CD4-positive, alpha-beta memory T cell (primary cell): Measurements from ENCODE around the gene NR2F2. TPM values are rescaled to one million over a fixed set of nuclear protein-coding genes. Genes with fewer than 3 reads are reported as not detected.

ENCODE experiments used
- CTCF ChIA-PET: fragments of 350-600 bp; sonication (Branson Sonifier 250); formaldehyde crosslinking; loops from one replicate; lab custom pipeline; 2021; ENCODE audit warnings: inconsistent platforms; ENCODE audit not compliant: partially characterized antibody; lab: Charles Lee
- POLR2A ChIA-PET: fragments of 350-600 bp; sonication (Branson Sonifier 250); formaldehyde crosslinking; loops from one replicate; lab custom pipeline; 2021; ENCODE audit not compliant: partially characterized antibody; lab: Charles Lee
- DNase-seq, 5 donors: peaks; one replicate each; pipeline versions ENCODE4 v3.0.0 to v3.0.0-alpha.2; 2020 to 2022; ENCODE audit warnings: mixed read lengths in 1 of 5
- H3K27ac ChIP-seq: one replicate; pipeline ENCODE4 v1.7.0; 2013; ENCODE audit warnings: low read depth, low read length
- H3K27me3 ChIP-seq: 2 replicates; pipeline ENCODE4 v1.7.0; 2013; ENCODE audit warnings: mild to moderate bottlenecking, low read length, moderate library complexity; ENCODE audit not compliant: insufficient read depth
- H3K36me3 ChIP-seq: 2 replicates; pipeline ENCODE4 v1.7.0; 2013; ENCODE audit warnings: mild to moderate bottlenecking, low read length, moderate library complexity; ENCODE audit not compliant: insufficient read depth
- H3K4me1 ChIP-seq: 2 replicates; pipeline ENCODE4 v1.7.0; 2013; ENCODE audit warnings: mild to moderate bottlenecking, low read length, moderate library complexity; ENCODE audit not compliant: insufficient read depth
- H3K4me3 ChIP-seq, 2 donors: one replicate each; pipeline ENCODE4 v1.7.0; 2013; ENCODE audit warnings: low read length in 2 of 2, mild to moderate bottlenecking in 1 of 2
- H3K9me3 ChIP-seq, 2 donors: one replicate each; pipeline ENCODE4 v1.7.0; 2013; ENCODE audit warnings: low read length in 2 of 2, control low read depth in 1 of 2; ENCODE audit not compliant: control insufficient read depth in 1 of 2
- H3K27ac Mint-ChIP-seq, 7 donors: one replicate each; pipeline ENCODE4 v1.8.0; 2020 to 2021; ENCODE audit warnings: mixed read lengths in 7 of 7, mild to moderate bottlenecking in 6 of 7, inconsistent platforms in 3 of 7, moderate library complexity in 3 of 7
- H3K27me3 Mint-ChIP-seq, 2 donors: one replicate each; pipeline ENCODE4 v1.8.0; 2020 to 2021; ENCODE audit warnings: mixed read lengths in 2 of 2
- H3K36me3 Mint-ChIP-seq, 2 donors: one replicate each; pipeline ENCODE4 v1.8.0; 2020 to 2021; ENCODE audit warnings: mixed read lengths in 2 of 2, inconsistent platforms in 1 of 2, mild to moderate bottlenecking in 1 of 2
- H3K4me1 Mint-ChIP-seq, 4 donors: one replicate each; pipeline ENCODE4 v1.8.0; 2020 to 2021; ENCODE audit warnings: mixed read lengths in 4 of 4, mild to moderate bottlenecking in 1 of 4
- H3K4me3 Mint-ChIP-seq, 8 donors: one replicate each; pipeline ENCODE4 v1.8.0; 2020 to 2021; ENCODE audit warnings: mixed read lengths in 8 of 8, mild to moderate bottlenecking in 7 of 8, moderate library complexity in 6 of 8, inconsistent platforms in 3 of 8
- H3K9me3 Mint-ChIP-seq, 8 donors: one replicate each; pipeline ENCODE4 v1.8.0; 2020 to 2021; ENCODE audit warnings: mixed read lengths in 8 of 8, mild to moderate bottlenecking in 5 of 8, inconsistent platforms in 3 of 8, moderate library complexity in 1 of 8
- intact Hi-C: fragments of 100-400 bp; cut with micrococcal nuclease; formaldehyde crosslinking; loops from one replicate; pipeline ENCODE4 v1.15.1; 2023
- polyA plus RNA-seq, 2 donors: library from polyadenylated mRNA; unstranded; fragments of 300-500 nt; fragmentation: Illumina TruSeq; gene quantifications; one replicate each; pipeline ENCODE4 v1.2.3, GENCODE V29; 2021
- total RNA-seq, 2 experiments: library from RNA; stranded (reverse); gene quantifications; one replicate each; pipeline ENCODE4 v1.2.3, GENCODE V29; 2021

The NR2F2 gene
- total and polyA plus RNA-seq, 4 experiments from 2014 or later: not detected

DNA sequence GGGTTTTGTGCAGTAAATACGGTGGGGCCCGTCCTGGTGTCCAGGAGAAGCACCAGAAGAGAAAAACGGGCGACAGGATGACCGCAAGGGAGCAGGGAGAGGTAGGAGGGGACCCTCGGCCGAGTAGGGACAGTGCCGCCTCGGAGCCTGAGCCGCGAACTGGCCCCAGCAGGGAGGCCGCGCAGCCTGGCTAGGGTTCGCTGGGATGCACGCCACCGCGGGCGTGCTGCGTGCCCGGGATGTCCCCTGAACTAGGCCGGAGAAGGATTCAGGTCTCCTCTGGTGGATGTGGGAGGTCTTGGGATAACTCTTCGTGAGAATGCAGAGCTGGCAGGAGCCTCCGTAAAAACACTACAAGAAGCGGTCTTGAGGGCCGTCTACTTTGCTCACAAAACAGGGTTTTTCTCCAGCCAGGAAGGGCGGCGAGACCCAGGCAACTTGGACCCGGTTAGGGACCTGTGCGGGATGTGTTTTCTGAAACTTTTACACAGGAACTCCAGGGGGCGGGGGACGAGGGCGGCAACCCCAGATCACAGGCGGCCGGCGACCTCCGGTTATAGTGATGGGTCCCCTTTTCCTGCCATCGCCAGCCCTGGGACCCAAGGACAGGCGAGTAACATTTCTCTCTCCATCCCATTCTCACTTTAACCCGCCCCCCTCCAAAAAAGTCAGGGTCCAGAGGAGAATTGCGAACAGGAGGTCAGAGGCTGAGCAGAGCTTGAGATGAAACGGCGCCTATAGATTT is 35.5 kb downstream of the NR2F2 start:
- H3K4me1 Mint-ChIP-seq: peaks cover 0 to 4% (median 2%) of the 10 kb centered on the region in 4 donors
- Histone ChIP-seq H3K27ac (no peak overlapping the region), H3K4me1 (no peaks in the 10 kb centered on the region), H3K36me3 (no peaks in the 10 kb centered on the region), H3K4me3 (no peak overlapping the region), H3K9me3 (no peaks in the 10 kb centered on the region), H3K27me3 (peaks cover 31% of the 10 kb centered on the region)
- H3K4me3 Mint-ChIP-seq: no peak overlapping the region
- POLR2A ChIA-PET: no interaction called here
- H3K36me3 Mint-ChIP-seq: peaks cover 0 to 3% of the 10 kb centered on the region in 2 donors
- no peak for DNase-seq
- intact Hi-C loops: no loop called here
- peaks cover 52 to 54% of the 10 kb centered on the region in 2 donors for H3K27me3 Mint-ChIP-seq
- CTCF ChIA-PET: no interaction called here
- H3K9me3 Mint-ChIP-seq: peaks cover 2 to 31% (median 17%) of the 10 kb centered on the region in 8 donors
- peak overlapping the region in 1 of 7 donors; percentile 17 for H3K27ac Mint-ChIP-seq

DNA sequence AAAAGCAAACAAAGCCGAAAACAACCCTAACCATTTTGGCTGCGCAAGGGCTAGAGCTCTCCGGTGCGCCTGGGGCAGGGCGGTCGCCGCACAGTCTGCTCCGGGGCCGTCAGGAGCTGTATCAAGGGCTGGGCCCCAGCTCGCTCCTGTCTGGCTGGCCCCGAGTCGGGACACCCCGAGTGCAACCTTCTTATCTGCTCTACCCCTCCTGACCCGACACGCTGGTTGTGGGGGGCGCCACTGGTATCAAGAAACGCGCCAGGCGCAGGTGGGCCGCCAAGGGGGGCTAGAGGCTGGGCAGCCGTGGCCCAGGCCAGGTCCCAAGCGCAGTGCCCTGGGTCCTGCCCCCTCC is 36.0 kb downstream of the NR2F2 start:
- Histone ChIP-seq H3K27me3 (peaks cover 28% of the 10 kb centered on the region), H3K4me3 (no peak overlapping the region), H3K4me1 (no peaks in the 10 kb centered on the region), H3K27ac (no peak overlapping the region), H3K36me3 (no peaks in the 10 kb centered on the region), H3K9me3 (no peaks in the 10 kb centered on the region)
- ChIA-PET POLR2A (no interaction called here), CTCF (no interaction called here)
- DNase-seq: no peak
- Mint-ChIP-seq H3K27ac (no peak overlapping the region), H3K36me3 (peaks cover 0 to 3% of the 10 kb centered on the region in 2 donors), H3K4me3 (no peak overlapping the region), H3K4me1 (peaks cover 0 to 4% (median 2%) of the 10 kb centered on the region in 4 donors), H3K9me3 (peaks cover 2 to 30% (median 16%) of the 10 kb centered on the region in 8 donors), H3K27me3 (peaks cover 49 to 52% of the 10 kb centered on the region in 2 donors)
- intact Hi-C loops: no loop called here

DNA sequence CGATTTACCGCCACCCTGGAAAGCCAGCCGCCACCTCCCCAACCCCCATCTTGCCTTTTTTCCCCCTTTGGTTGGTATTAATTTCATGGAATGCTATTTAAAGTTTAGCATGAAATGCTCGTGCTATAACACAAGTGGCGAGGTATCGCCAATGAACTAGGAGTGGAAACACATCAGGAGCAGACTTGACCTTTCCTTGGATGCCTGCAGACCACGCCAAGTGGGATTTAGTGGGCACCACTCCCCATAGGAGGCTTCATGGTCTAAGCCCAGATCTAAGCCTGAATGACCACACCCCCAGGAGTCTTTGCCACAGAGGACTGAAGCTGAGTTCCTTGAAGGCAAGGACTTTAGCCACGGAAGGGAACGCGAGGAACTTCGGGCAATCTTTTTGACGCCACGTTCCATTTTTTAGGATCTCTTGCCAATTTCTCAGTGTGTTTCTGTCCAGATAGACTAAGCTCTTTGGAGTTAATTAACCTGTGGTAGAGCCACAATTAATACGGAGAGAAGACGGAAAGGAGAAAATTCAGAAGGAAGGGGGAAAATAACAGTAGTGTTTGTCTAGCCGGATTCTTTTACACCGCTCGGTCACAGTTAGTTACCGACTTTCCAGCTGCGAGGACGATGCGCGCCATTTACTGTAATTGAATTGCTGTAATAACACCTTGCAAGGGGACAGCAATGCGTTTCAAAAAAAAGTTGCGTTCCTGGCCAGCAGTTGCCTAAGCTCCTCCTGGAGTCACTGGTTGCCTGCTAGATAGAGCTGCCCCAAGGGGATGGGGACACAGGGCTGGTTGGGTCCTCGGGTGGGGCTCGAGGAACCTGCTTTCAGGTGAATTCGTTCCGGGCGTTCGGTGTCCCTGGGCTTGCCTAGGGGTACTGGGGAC is 37.1 kb downstream of the NR2F2 start:
- Mint-ChIP-seq H3K9me3 (peaks cover 2 to 28% (median 15%) of the 10 kb centered on the region in 8 donors), H3K27ac (peak overlapping the region in 1 of 7 donors; percentile 57), H3K4me3 (no peak overlapping the region), H3K27me3 (peaks cover 46 to 48% of the 10 kb centered on the region in 2 donors), H3K36me3 (peaks cover 0 to under 1% of the 10 kb centered on the region in 2 donors), H3K4me1 (peaks cover 0 to 4% (median 0%) of the 10 kb centered on the region in 4 donors)
- Histone ChIP-seq H3K4me3 (no peak overlapping the region), H3K27ac (no peak overlapping the region), H3K36me3 (no peaks in the 10 kb centered on the region), H3K4me1 (no peaks in the 10 kb centered on the region), H3K9me3 (no peaks in the 10 kb centered on the region), H3K27me3 (peaks cover 19% of the 10 kb centered on the region)
- DNase-seq: no peak
- POLR2A ChIA-PET: no interaction called here
- CTCF ChIA-PET: no interaction called here
- intact Hi-C loops: no loop called here

DNA sequence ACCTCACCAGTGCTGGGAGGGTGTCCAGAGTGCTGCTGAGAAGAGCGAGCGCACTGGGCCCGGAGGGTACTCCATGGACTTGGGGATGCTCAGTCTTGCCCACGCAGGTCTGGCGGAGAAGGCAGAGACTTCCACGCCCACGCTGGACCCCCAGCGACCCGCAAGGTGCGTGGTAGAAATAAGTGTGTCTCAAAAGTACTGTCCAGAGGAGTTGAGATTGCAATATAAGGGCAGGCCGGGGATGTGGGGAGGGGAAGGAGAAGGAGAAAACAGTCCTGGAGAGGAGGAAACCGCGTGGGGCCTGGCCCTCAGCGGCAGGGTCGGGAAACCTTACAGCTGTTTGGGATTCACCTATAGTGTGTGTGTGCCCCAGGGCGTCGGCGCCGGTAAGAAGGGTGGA is 38.9 kb downstream of the NR2F2 start:
- Mint-ChIP-seq H3K4me1 (peaks cover 0 to under 1% (median 0%) of the 10 kb centered on the region in 4 donors), H3K27ac (no peak overlapping the region), H3K4me3 (no peak overlapping the region), H3K9me3 (peaks cover under 1 to 25% (median 12%) of the 10 kb centered on the region in 8 donors), H3K36me3 (no peaks in the 10 kb centered on the region), H3K27me3 (peaks cover 33 to 43% of the 10 kb centered on the region in 2 donors)
- no peak for DNase-seq
- CTCF ChIA-PET: interaction anchor here (0.6 kb wide), 1 partner anchor 65 kb away, joined by 3 read pairs; no protein-coding TSS in a partner anchor
- intact Hi-C loops: no loop called here
- Histone ChIP-seq H3K27me3 (peaks cover 9% of the 10 kb centered on the region), H3K27ac (no peak overlapping the region), H3K4me3 (no peak overlapping the region), H3K4me1 (no peaks in the 10 kb centered on the region), H3K9me3 (no peaks in the 10 kb centered on the region), H3K36me3 (no peaks in the 10 kb centered on the region)
- POLR2A ChIA-PET: no interaction called here

DNA sequence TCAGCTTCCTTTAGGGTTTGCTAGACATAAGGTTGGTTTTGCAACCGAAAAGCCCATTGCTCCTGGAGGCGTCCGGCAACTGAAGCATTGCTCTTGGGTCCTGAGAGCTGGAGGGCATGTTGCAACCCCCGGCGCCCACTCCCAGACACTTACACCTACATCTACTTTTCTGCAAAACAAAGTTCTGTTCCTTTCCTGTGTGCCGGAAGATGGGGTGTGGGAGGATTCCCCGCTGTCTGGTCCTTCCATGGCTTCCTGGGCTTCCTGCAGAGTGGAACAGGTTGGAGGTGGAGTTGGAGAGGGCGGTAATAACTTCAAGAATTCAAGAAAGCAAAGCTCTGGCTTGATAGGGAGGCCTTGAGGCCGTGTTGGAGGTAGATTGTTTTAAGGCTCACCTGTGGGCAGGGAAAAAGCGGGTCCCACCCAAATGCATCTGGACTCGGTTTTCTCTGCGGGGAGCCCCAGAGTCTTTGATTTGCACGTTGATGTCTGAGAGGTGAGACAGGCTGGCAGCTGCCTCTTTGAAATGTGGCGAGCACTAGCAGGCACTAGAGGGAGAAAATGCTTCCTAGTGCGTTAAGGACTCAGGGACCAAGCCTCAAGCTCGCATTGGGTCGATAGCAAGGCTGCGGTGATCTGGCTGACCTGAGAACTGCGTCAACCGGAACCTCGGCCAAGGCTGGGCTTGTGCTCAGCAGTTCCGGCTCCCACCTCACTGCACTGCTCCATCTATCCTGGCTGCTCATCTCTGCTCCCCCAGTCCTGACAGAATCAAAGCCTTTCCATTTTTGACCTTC is 39.5 kb downstream of the NR2F2 start:
- H3K4me3 Mint-ChIP-seq: no peak overlapping the region
- DNase-seq: no peak
- H3K27ac Mint-ChIP-seq: no peak overlapping the region
- H3K27ac ChIP-seq: no peak overlapping the region
- intact Hi-C loops: no loop called here
- H3K9me3 ChIP-seq: no peaks in the 10 kb centered on the region
- H3K4me3 ChIP-seq: no peak overlapping the region
- ChIA-PET POLR2A (no interaction called here), CTCF (no interaction called here)
- H3K27me3 ChIP-seq: peaks cover 9% of the 10 kb centered on the region
- no peaks in the 10 kb centered on the region for H3K4me1 Mint-ChIP-seq
- no peaks in the 10 kb centered on the region for H3K36me3 Mint-ChIP-seq
- H3K4me1 ChIP-seq: no peaks in the 10 kb centered on the region
- peaks cover 32 to 42% of the 10 kb centered on the region in 2 donors for H3K27me3 Mint-ChIP-seq
- H3K36me3 ChIP-seq: no peaks in the 10 kb centered on the region
- H3K9me3 Mint-ChIP-seq: peaks cover 0 to 25% (median 15%) of the 10 kb centered on the region in 8 donors

DNA sequence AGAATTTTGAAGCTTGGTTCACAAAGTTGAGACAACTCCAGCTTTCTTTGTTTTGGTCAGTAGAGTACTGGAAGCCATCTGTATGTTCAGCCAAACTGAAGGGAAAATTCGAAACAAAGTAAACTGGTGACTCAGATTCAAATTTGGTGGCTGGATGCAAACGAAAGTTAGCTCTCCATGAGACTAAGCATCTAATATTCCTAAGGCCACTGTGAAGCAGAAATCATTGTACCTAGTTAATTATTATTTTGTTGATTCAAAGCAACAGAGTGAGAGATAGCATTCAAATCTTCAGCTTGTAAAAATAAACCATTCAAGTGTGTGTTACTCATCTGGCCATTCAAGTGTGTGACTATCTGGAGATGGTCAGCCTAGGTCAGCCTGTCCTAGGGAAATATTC is 42.1 kb downstream of the NR2F2 start:
- no peaks in the 10 kb centered on the region for H3K4me1 ChIP-seq
- no peak for DNase-seq
- ChIA-PET POLR2A (no interaction called here), CTCF (no interaction called here)
- peaks cover 16 to 30% of the 10 kb centered on the region in 2 donors for H3K27me3 Mint-ChIP-seq
- no peak overlapping the region for H3K27ac ChIP-seq
- no peak overlapping the region for H3K4me3 Mint-ChIP-seq
- peaks cover 4% of the 10 kb centered on the region for H3K27me3 ChIP-seq
- H3K4me3 ChIP-seq: no peak overlapping the region
- no peak overlapping the region for H3K27ac Mint-ChIP-seq
- peaks cover 0 to 22% (median 11%) of the 10 kb centered on the region in 8 donors for H3K9me3 Mint-ChIP-seq
- no peaks in the 10 kb centered on the region for H3K9me3 ChIP-seq
- intact Hi-C loops: no loop called here
- H3K36me3 Mint-ChIP-seq: no peaks in the 10 kb centered on the region
- no peaks in the 10 kb centered on the region for H3K36me3 ChIP-seq
- H3K4me1 Mint-ChIP-seq: no peaks in the 10 kb centered on the region
